ENCODE measurements around the gene GRIN1.

Gene GRIN1

GRCh38 chr9:137149363-137149762 is 10.4 kb downstream of the GRIN1 start:
- no peak for DNase-seq

GRCh38 chr9:137149942-137150616 is 11.1 kb downstream of the GRIN1 start:
- DNase-seq, result peak; percentile 96

GRCh38 chr9:137150617-137151457 is 11.9 kb downstream of the GRIN1 start:
- peak; percentile 96 for DNase-seq

GRCh38 chr9:137152844-137153405 is 14.0 kb downstream of the GRIN1 start:
- no peak for DNase-seq

GRCh38 chr9:137156567-137157375 is 17.8 kb downstream of the GRIN1 start:
- DNase-seq, result peak; percentile 74

- no peak for DNase-seq
Measured at GRCh38 chr9:137157618-137158415, 18.9 kb downstream of the GRIN1 start.

GRCh38 chr9:137158625-137159024 is 19.7 kb downstream of the GRIN1 start:
- DNase-seq, result no peak

- no peak for DNase-seq
Measured at GRCh38 chr9:137159105-137160053, 20.4 kb downstream of the GRIN1 start.

GRCh38 chr9:137160054-137160425 is 21.1 kb downstream of the GRIN1 start:
- DNase-seq, result no peak

- peak; percentile 78 for DNase-seq
Measured at GRCh38 chr9:137160716-137161557, 22.0 kb downstream of the GRIN1 start.

GRCh38 chr9:137161558-137162486 is 22.9 kb downstream of the GRIN1 start:
- DNase-seq, result peak; percentile 78

GRCh38 chr9:137162505-137163364 is 23.8 kb downstream of the GRIN1 start:
- DNase-seq, result no peak

- no peak for DNase-seq
Measured at GRCh38 chr9:137163365-137163715, 24.4 kb downstream of the GRIN1 start.

- DNase-seq, result no peak
Measured at GRCh38 chr9:137163805-137164204, 24.9 kb downstream of the GRIN1 start.

- DNase-seq, result no peak
Measured at GRCh38 chr9:137164370-137165249, 25.7 kb downstream of the GRIN1 start.

GRCh38 chr9:137165250-137165836 is 26.4 kb downstream of the GRIN1 start:
- no peak for DNase-seq

Measured in NCI-H1436 (cell line).